ENCODE data around the gene DNMT3A. TPM values are rescaled to one million over a fixed set of nuclear protein-coding genes. Genes with fewer than 3 reads are reported as not detected.

DNMT3A gene
- total RNA-seq, 1 donor from 2014 or later, result 49.9 TPM

- ATAC-seq (ENCODE audit: low read depth) (no peak), DNase-seq (no peak)
- ChIA-PET POLR2A (interaction anchor here (1.2 kb wide), 1 partner anchor 10 kb away, joined by 3 read pairs; no protein-coding TSS in a partner anchor), CTCF (interaction anchor here (0.9 to 3.3 kb wide), 3 partner anchors 10 to 63 kb away, joined by 3 to 20 read pairs (median 10); no protein-coding TSS in a partner anchor)
- Mint-ChIP-seq H3K9me3 (no peaks in the 10 kb centered on the region), H3K4me1 (peaks cover 54% of the 10 kb centered on the region), H3K4me3 (no peak overlapping the region), H3K27ac (no peak overlapping the region), H3K36me3 (ENCODE audit: low read depth) (peaks cover 28% of the 10 kb centered on the region), H3K27me3 (no peaks in the 10 kb centered on the region)
- intact Hi-C loops (cut with micrococcal nuclease), result loop anchor here (2.0 kb wide), 5 partner anchors 41 to 327 kb away; partner anchors contain the start of gene DNMT3A
- TF ChIP-seq CTCF (IDR thresholded peaks at IDR 0.05), result no peak
Observed at GRCh38 chr2:25300001-25300400, 41.7 kb downstream of the DNMT3A start.

- Mint-ChIP-seq H3K4me1 (peaks cover 61% of the 10 kb centered on the region), H3K36me3 (ENCODE audit: low read depth) (peaks cover 21% of the 10 kb centered on the region), H3K27ac (no peak overlapping the region), H3K4me3 (no peak overlapping the region), H3K9me3 (no peaks in the 10 kb centered on the region), H3K27me3 (no peaks in the 10 kb centered on the region)
- ChIA-PET POLR2A (no interaction called here), CTCF (no interaction called here)
- no peak for DNase-seq
- no peak for TF ChIP-seq CTCF (IDR thresholded peaks at IDR 0.05)
- no peak for ATAC-seq (ENCODE audit: low read depth)
- intact Hi-C loops (cut with micrococcal nuclease), result no loop called here
Observed at GRCh38 chr2:25298776-25299431, 42.8 kb downstream of the DNMT3A start.

GRCh38 chr2:25297738-25298137, 44.0 kb downstream of the DNMT3A start:
- Mint-ChIP-seq H3K4me1 (peaks cover 59% of the 10 kb centered on the region), H3K4me3 (no peak overlapping the region), H3K27ac (no peak overlapping the region), H3K36me3 (ENCODE audit: low read depth) (peaks cover 18% of the 10 kb centered on the region), H3K27me3 (no peaks in the 10 kb centered on the region), H3K9me3 (no peaks in the 10 kb centered on the region)
- ChIA-PET POLR2A (no interaction called here), CTCF (no interaction called here)
- ATAC-seq (ENCODE audit: low read depth), result no peak
- intact Hi-C loops (cut with micrococcal nuclease), result no loop called here
- DNase-seq, result no peak
- TF ChIP-seq CTCF (IDR thresholded peaks at IDR 0.05), result no peak

GRCh38 chr2:25295621-25296020, 46.1 kb downstream of the DNMT3A start:
- peak overlapping the region; percentile 71 for H3K4me3 Mint-ChIP-seq
- H3K27me3 Mint-ChIP-seq, result no peaks in the 10 kb centered on the region
- no peak for TF ChIP-seq CTCF (IDR thresholded peaks at IDR 0.05)
- DNase-seq, result no peak
- H3K36me3 Mint-ChIP-seq (ENCODE audit: low read depth), result peaks cover 18% of the 10 kb centered on the region
- no peaks in the 10 kb centered on the region for H3K9me3 Mint-ChIP-seq
- ATAC-seq (ENCODE audit: low read depth), result no peak
- ChIA-PET POLR2A (interaction anchor here (1.7 to 2.7 kb wide), 4 partner anchors 15 to 67 kb away, joined by 4 to 21 read pairs (median 14); no protein-coding TSS in a partner anchor), CTCF (interaction anchor here (0.9 to 1.5 kb wide), 3 partner anchors 16 to 130 kb away, joined by 3 to 4 read pairs (median 3); no protein-coding TSS in a partner anchor)
- intact Hi-C loops (cut with micrococcal nuclease), result no loop called here
- peak overlapping the region; percentile 84 for H3K27ac Mint-ChIP-seq
- H3K4me1 Mint-ChIP-seq, result peaks cover 48% of the 10 kb centered on the region

Data from activated B cell treated with CpG ODN at 0.5 μM for 24 hours (primary cell).